K562 (cell line): ENCODE results near the gene LYAR. TPM values are rescaled to one million over a fixed set of nuclear protein-coding genes. Genes with fewer than 3 reads are reported as not detected.

ENCODE experiments used
- ATAC-seq: fragments of 200-7000 bp; cut with Tn5 transposase; 3 replicates; pipeline ENCODE4 v1.9.1; 2020; ENCODE audit warnings: moderate library complexity
- BruUV-seq: library from RNA; stranded (reverse); fragments of 400-500 nt; replicated peaks from 2 replicates; lab custom pipeline; 2021; lab: Mats Ljungman, UMichigan
- CTCF ChIA-PET: fragments of 300-600 bp; formaldehyde crosslinking; extraction: SDS; loops from one replicate; lab custom pipeline; 2021; ENCODE audit warnings: low intra/inter-chr PET ratio; lab: Yijun Ruan, JAX
- POLR2A ChIA-PET: fragments of 300-600, 350-650 bp; sonication (Branson Sonifier 250); formaldehyde crosslinking; extraction: SDS; loops from one replicate; lab custom pipeline; 2021; ENCODE audit warnings: antibody characterized with exemption, inconsistent platforms; lab: Yijun Ruan, JAX
- DNase-seq, 4 experiments: peaks; one replicate each; pipeline versions ENCODE4 v3.0.0 to v3.0.0-alpha.2; 2011 to 2018; ENCODE audit warnings: low spot score in 3 of 4, mixed read lengths in 3 of 4; ENCODE audit errors: extremely low read depth in 1 of 4
- FAIRE-seq: peaks from 2 replicates; lab custom pipeline; 2011; peaks lifted over from hg19 to GRCh38; lab: Jason Lieb, UNC
- H2AFZ ChIP-seq: 2 replicates; pipeline ENCODE4 v1.6.0; 2011; ENCODE audit warnings: low read depth, low read length, control low read depth, inconsistent platforms
- H3K27ac ChIP-seq: fragments of 200-600 bp; 3 replicates; pipeline ENCODE4 v1.8.0; 2011; ENCODE audit warnings: low read depth, mild to moderate bottlenecking, control low read depth, inconsistent platforms, low read length, moderate library complexity, mixed read lengths; ENCODE audit errors: extremely low read depth
- H3K27me3 ChIP-seq, 2 experiments: fragments of 300-600 bp in 1 of 2; 2 replicates in 1 of 2; 3 replicates in 1 of 2; pipeline versions ENCODE4 v1.6.0 to v1.8.0; 2011; ENCODE audit warnings: inconsistent platforms in 2 of 2, low read length in 2 of 2, mild to moderate bottlenecking in 1 of 2, mixed read lengths in 1 of 2, moderate library complexity in 1 of 2; ENCODE audit not compliant: control insufficient read depth in 2 of 2, insufficient read depth in 2 of 2
- H3K36me3 ChIP-seq: fragments of 300-600 bp; 3 replicates; pipeline ENCODE4 v1.8.0; 2011; ENCODE audit warnings: mild to moderate bottlenecking, low read length, inconsistent platforms; ENCODE audit not compliant: control insufficient read depth, insufficient read depth
- H3K4me1 ChIP-seq, 2 experiments: fragments of 200-600 bp in 1 of 2; replicated peaks in 1 of 2; 2 replicates in 1 of 2; 3 replicates in 1 of 2; pipeline versions ENCODE4 v1.5.1 to v1.8.0; 2011; ENCODE audit warnings: inconsistent platforms in 2 of 2, low read length in 2 of 2, mild to moderate bottlenecking in 1 of 2, mixed read lengths in 1 of 2, moderate library complexity in 1 of 2; ENCODE audit not compliant: control insufficient read depth in 2 of 2, insufficient read depth in 2 of 2
- H3K4me2 ChIP-seq: 2 replicates; pipeline ENCODE4 v1.6.1; 2011; ENCODE audit warnings: low read length, control low read depth, inconsistent platforms, mixed read lengths; ENCODE audit not compliant: insufficient read depth
- H3K4me3 ChIP-seq: fragments of 200-600 bp; sonication (generic), shearing (Covaris generic); 2 replicates; pipeline ENCODE4 v1.5.1; 2016; ENCODE audit warnings: control low read depth, inconsistent platforms
- H3K79me2 ChIP-seq: fragments of 200-600 bp; 3 replicates; pipeline ENCODE4 v1.8.0; 2011; ENCODE audit warnings: low read length, inconsistent platforms; ENCODE audit not compliant: control insufficient read depth, insufficient read depth
- H3K9ac ChIP-seq, 2 experiments: 2 replicates each; pipeline versions ENCODE4 v1.6.0 to v1.6.1; 2011; ENCODE audit warnings: low read depth in 2 of 2, low read length in 2 of 2, control low read depth in 1 of 2, inconsistent platforms in 1 of 2, mild to moderate bottlenecking in 1 of 2, mixed read lengths in 1 of 2; ENCODE audit not compliant: insufficient read depth in 1 of 2
- H3K9me1 ChIP-seq: one replicate; pipeline ENCODE4 v1.6.0; 2011; ENCODE audit warnings: inconsistent platforms, mild to moderate bottlenecking, low read length, moderate library complexity; ENCODE audit not compliant: control insufficient read depth, insufficient read depth
- H3K9me3 ChIP-seq: replicated peaks from 2 replicates; pipeline ENCODE4 v1.5.1; 2011; ENCODE audit warnings: low read depth, low read length, inconsistent platforms; ENCODE audit not compliant: control insufficient read depth, insufficient read depth
- H4K20me1 ChIP-seq: replicated peaks from 2 replicates; pipeline ENCODE4 v1.6.1; 2011; ENCODE audit warnings: low read length, inconsistent platforms, mixed read lengths; ENCODE audit not compliant: control insufficient read depth, insufficient read depth
- ATF6 ChIP-seq: sonication (generic); formaldehyde crosslinking; IDR thresholded peaks from 2 replicates; pipeline ENCODE4 v1.4.0; 2020; ENCODE audit warnings: mild to moderate bottlenecking, missing genetic modification reagents
- CBX1 ChIP-seq: sonication (generic); IDR thresholded peaks from 2 replicates; pipeline ENCODE4 v1.6.1; 2016; ENCODE audit warnings: antibody characterized with exemption, low read depth, mild to moderate bottlenecking
- FOS ChIP-seq: IDR thresholded peaks from 3 replicates; pipeline ENCODE4 v1.6.1; 2011; ENCODE audit not compliant: insufficient read length; ENCODE audit errors: extremely low read depth
- GATAD2A ChIP-seq: fragments of 450-650 bp; IDR thresholded peaks from 2 replicates; pipeline ENCODE4 v1.6.1; 2017
- JUNB ChIP-seq: fragments of 450-650 bp; formaldehyde crosslinking; conservative IDR thresholded peaks from 2 replicates; pipeline ENCODE4 v1.4.0; 2020; ENCODE audit warnings: mild to moderate bottlenecking
- MAZ ChIP-seq, 2 experiments: fragments of 450-650 bp in 1 of 2; sonication (generic) in 1 of 2; formaldehyde crosslinking; IDR thresholded peaks in 1 of 2; conservative IDR thresholded peaks in 1 of 2; 2 replicates each; pipeline versions ENCODE4 v1.4.0 to v1.5.0; 2020; ENCODE audit warnings: mild to moderate bottlenecking in 1 of 2, missing genetic modification reagents in 1 of 2
- PRMT5 ChIP-seq: sonication (generic); formaldehyde crosslinking; IDR thresholded peaks from 2 replicates; pipeline ENCODE4 v1.5.0; 2020; ENCODE audit warnings: missing genetic modification reagents
- SRF ChIP-seq, 2 experiments: fragments of 250-450, 450-650 bp in 1 of 2; sonication (Bioruptor Pico) in 1 of 2; sonication (generic) in 1 of 2; formaldehyde crosslinking; IDR thresholded peaks; 2 replicates each; pipeline versions ENCODE4 v1.5.0 to v1.5.1; 2020 to 2022; ENCODE audit warnings: mild to moderate bottlenecking in 1 of 2, missing genetic modification reagents in 1 of 2
- STAT6 ChIP-seq: sonication (generic); formaldehyde crosslinking; IDR thresholded peaks from 2 replicates; pipeline ENCODE4 v1.8.1; 2023; ENCODE audit warnings: mild to moderate bottlenecking, missing genetic modification reagents
- YY1 ChIP-seq, 3 experiments: IDR thresholded peaks; 2 replicates each; pipeline ENCODE4 v1.6.1; 2011; ENCODE audit warnings: low read length in 2 of 3, mild to moderate bottlenecking in 2 of 3, moderate library complexity in 2 of 3, borderline replicate concordance in 1 of 3, control low read depth in 1 of 3, low read depth in 1 of 3; ENCODE audit not compliant: insufficient read depth in 3 of 3, insufficient replicate concordance in 2 of 3, control insufficient read depth in 1 of 3, insufficient read length in 1 of 3; ENCODE audit errors: extremely low read depth in 1 of 3
- ZNF175 ChIP-seq: fragments of 200-800 bp; sonication (Bioruptor generic); IDR thresholded peaks from 2 replicates; pipeline ENCODE4 v1.6.1; 2016; ENCODE audit warnings: low read depth, mild to moderate bottlenecking, missing genetic modification characterization, missing compliant biosample characterization
- ZNF644 ChIP-seq: fragments of 200-800 bp; sonication (Bioruptor generic); IDR thresholded peaks from 2 replicates; pipeline ENCODE4 v1.6.1; 2016; ENCODE audit warnings: low read depth, missing genetic modification characterization, missing compliant biosample characterization
- ZNF699 ChIP-seq: fragments of 250-450 bp; sonication (Bioruptor Pico); IDR thresholded peaks from 2 replicates; pipeline ENCODE4 v1.8.0; 2021; ENCODE audit warnings: mild to moderate bottlenecking, moderate library complexity; ENCODE audit not compliant: insufficient replicate concordance
- WGBS: fragments of 100-300 bp; shearing (Covaris generic); methylation state at CpG from one replicate; pipeline ENCODE4 v1.1.6; 2016; ENCODE audit warnings: low coverage, mixed read lengths; ENCODE audit not compliant: insufficient coverage; ENCODE audit errors: missing lambda C conversion rate; 5-methylcytosine and 5-hydroxymethylcytosine counted together
- in situ Hi-C: fragments of 300-500 bp; cut with MboI; formaldehyde crosslinking; loops from 4 replicates; pipeline ENCODE4 v1.15.0; 2018; ENCODE audit warnings: inconsistent platforms, mixed read lengths
- intact Hi-C: fragments of 100-400 bp; cut with micrococcal nuclease; formaldehyde crosslinking; loops from 2 replicates; pipeline ENCODE4 v1.14.2; 2022
- polyA plus RNA-seq, 8 experiments: library from polyadenylated mRNA; depleted of rRNA in 4 of 8; stranded (reverse) in 5 of 8; unstranded in 3 of 8; fragments of >200 nt; fragmentation: Nextera tagmentation in 2 of 8; fragmentation: Illumina TruSeq in 1 of 8; extraction: Ambion mirVana in 2 of 8; extraction: Trizol in 1 of 8; gene quantifications; 2 replicates each; pipeline versions ENCODE4 v1.2.1 to v1.2.3, GENCODE V29; 2011 to 2014; ENCODE audit warnings: inconsistent platforms in 1 of 8, missing spikeins in 1 of 8
- total RNA-seq, 7 experiments: library from RNA; depleted of rRNA in 6 of 7; stranded (reverse); fragments of >200 nt in 6 of 7; fragmentation: Illumina TruSeq in 2 of 7; extraction: Trizol in 2 of 7; gene quantifications; 2 replicates each; pipeline versions ENCODE4 v1.2.1 to v1.2.3, GENCODE V29; 2011 to 2021; ENCODE audit warnings: low replicate concordance in 1 of 7
- TF ChIP-seq, protein P1 (sequence below): IDR thresholded peaks from 2 replicates; pipeline ENCODE4 v1.6.1; 2012; ENCODE audit warnings: low read depth, low read length, improper control_type of control experiment, borderline replicate concordance

Gene LYAR
- total and polyA plus RNA-seq, 9 of the 15 experiments (the other 6 are each of a cell fraction or from before 2014, with no cell fraction given), result 28.3 to 172 (median 127) TPM

DNA sequence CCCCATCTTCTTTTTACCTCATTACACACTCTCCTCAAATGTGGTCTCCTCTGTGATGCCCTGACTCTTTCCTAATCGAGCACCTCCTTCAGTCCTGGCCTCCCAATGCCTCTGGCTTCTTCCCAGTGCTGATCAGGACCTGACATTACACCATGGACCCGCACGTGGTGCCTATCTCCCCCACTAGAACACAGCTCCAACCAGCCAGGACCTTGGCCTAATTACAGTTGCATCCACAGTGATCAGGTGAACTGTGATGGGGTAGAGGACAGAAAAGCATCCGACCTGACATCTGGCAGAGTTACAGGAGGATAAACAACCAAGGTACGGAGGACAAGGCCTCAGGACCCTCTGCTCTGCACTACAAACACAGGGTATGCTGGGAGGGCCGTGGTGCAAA lies 12.4 kb downstream of the LYAR start:
- H3K4me1 ChIP-seq, result no peaks in the 10 kb centered on the region
- ChIA-PET CTCF (no interaction called here), POLR2A (interaction anchor here (1.2 kb wide), 1 partner anchor 11 kb away, joined by 4 read pairs; no protein-coding TSS in a partner anchor)
- H3K9me1 ChIP-seq, result no peaks in the 10 kb centered on the region
- no peaks in the 10 kb centered on the region for H3K9me3 ChIP-seq
- no peaks in the 10 kb centered on the region for H3K27me3 ChIP-seq
- no peak overlapping the region for H3K9ac ChIP-seq
- no TSS peak for BruUV-seq
- FAIRE-seq (no peak), DNase-seq (no peak), ATAC-seq (no peak)
- no peak overlapping the region for H3K4me2 ChIP-seq
- in situ Hi-C loops, result no loop called here
- H4K20me1 ChIP-seq, result no peaks in the 10 kb centered on the region
- intact Hi-C loops, result no loop called here
- no peak overlapping the region for H2AFZ ChIP-seq
- no peak overlapping the region for H3K27ac ChIP-seq
- peaks cover 95% of the 10 kb centered on the region for H3K36me3 ChIP-seq
- WGBS, result 79% methylated on average over 6 of the region's 6 CpGs
- H3K4me3 ChIP-seq, result no peak overlapping the region
- H3K79me2 ChIP-seq, result peaks cover 1% of the 10 kb centered on the region; the same call in 1 of the 3 replicates
- TF ChIP-seq GATAD2A (no peak), ZNF699 (CRISPR knock-in tag) (no peak), FOS (no peak), ZNF644 (tag) (no peak), JUNB (no peak), PRMT5 (CRISPR knock-in tag) (no peak), ATF6 (CRISPR knock-in tag) (no peak), SRF (CRISPR knock-in tag; IDR thresholded peaks at IDR 0.05) (no peak), YY1 (IDR thresholded peaks at IDR 0.05; ENCODE audit: borderline replicate concordance in 1 of 3, control insufficient read depth in 1 of 3, extremely low read depth in 1 of 3, insufficient read depth in 3 of 3, insufficient read length in 1 of 3, insufficient replicate concordance in 2 of 3, low read depth in 1 of 3, low read length in 2 of 3) (no peak), MAZ (CRISPR knock-in tag; conservative IDR thresholded peaks at IDR 0.05 in 1 of 2, IDR thresholded peaks at IDR 0.05 in 1 of 2) (no peak), CBX1 (no peak), ZNF175 (CRISPR knock-in tag) (no peak), STAT6 (no peak)
- TF ChIP-seq, protein P1, sequence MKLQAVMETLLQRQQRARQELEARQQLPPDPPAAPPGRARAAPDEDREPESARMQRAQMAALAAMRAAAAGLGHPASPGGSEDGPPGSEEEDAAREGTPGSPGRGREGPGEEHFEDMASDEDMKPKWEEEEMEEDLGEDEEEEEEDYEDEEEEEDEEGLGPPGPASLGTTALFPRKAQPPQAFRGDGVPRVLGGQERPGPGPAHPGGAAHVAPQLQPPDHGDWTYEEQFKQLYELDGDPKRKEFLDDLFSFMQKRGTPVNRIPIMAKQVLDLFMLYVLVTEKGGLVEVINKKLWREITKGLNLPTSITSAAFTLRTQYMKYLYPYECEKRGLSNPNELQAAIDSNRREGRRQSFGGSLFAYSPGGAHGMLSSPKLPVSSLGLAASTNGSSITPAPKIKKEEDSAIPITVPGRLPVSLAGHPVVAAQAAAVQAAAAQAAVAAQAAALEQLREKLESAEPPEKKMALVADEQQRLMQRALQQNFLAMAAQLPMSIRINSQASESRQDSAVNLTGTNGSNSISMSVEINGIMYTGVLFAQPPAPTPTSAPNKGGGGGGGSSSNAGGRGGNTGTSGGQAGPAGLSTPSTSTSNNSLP, result no peak
